Duodenal mucosa (tissue), 2 donors: ENCODE data around the gene RGS14.

Source experiments
- H3K27ac ChIP-seq: one replicate; pipeline ENCODE4 v1.7.0; 2013; ENCODE audit warnings: low read depth, low read length
- H3K27me3 ChIP-seq, 2 donors: one replicate each; pipeline ENCODE4 v1.7.0; 2013; ENCODE audit warnings: low read length in 2 of 2, control low read depth in 1 of 2; ENCODE audit not compliant: insufficient read depth in 2 of 2, control insufficient read depth in 1 of 2
- H3K36me3 ChIP-seq, 2 donors: one replicate each; pipeline ENCODE4 v1.7.0; 2013; ENCODE audit warnings: low read length in 2 of 2, control low read depth in 1 of 2; ENCODE audit not compliant: insufficient read depth in 2 of 2, control insufficient read depth in 1 of 2
- H3K4me1 ChIP-seq, 2 donors: one replicate each; pipeline ENCODE4 v1.7.0; 2013; ENCODE audit warnings: low read length in 2 of 2, control low read depth in 1 of 2; ENCODE audit not compliant: insufficient read depth in 2 of 2, control insufficient read depth in 1 of 2
- H3K4me3 ChIP-seq, 2 donors: one replicate each; pipeline ENCODE4 v1.7.0; 2013; ENCODE audit warnings: low read length in 2 of 2, low read depth in 1 of 2
- H3K9ac ChIP-seq, 2 donors: one replicate each; pipeline ENCODE4 v1.7.0; 2013; ENCODE audit warnings: low read length in 2 of 2, low read depth in 1 of 2
- H3K9me3 ChIP-seq, 2 donors: one replicate each; pipeline ENCODE4 v1.7.0; 2013; ENCODE audit warnings: low read length in 2 of 2, control low read depth in 1 of 2; ENCODE audit not compliant: control insufficient read depth in 1 of 2

The RGS14 gene

GRCh38 chr5:177365845-177366527 is 8.3 kb downstream of the RGS14 start:
- peaks cover 62 to 79% of the 10 kb centered on the region in 2 donors for H3K4me1 ChIP-seq
- peak overlapping the region in 1 of 2 donors; percentile 74 for H3K4me3 ChIP-seq
- no peaks in the 10 kb centered on the region for H3K9me3 ChIP-seq
- peak overlapping the region; percentile 81 for H3K27ac ChIP-seq
- no peaks in the 10 kb centered on the region for H3K27me3 ChIP-seq
- H3K9ac ChIP-seq, result peak overlapping the region; percentile 32 to 71
- peaks cover 0 to 7% of the 10 kb centered on the region in 2 donors for H3K36me3 ChIP-seq

GRCh38 chr5:177366528-177367322 is 9.0 kb downstream of the RGS14 start:
- peaks cover 0 to 7% of the 10 kb centered on the region in 2 donors for H3K36me3 ChIP-seq
- H3K4me1 ChIP-seq, result peaks cover 67 to 78% of the 10 kb centered on the region in 2 donors

DNA sequence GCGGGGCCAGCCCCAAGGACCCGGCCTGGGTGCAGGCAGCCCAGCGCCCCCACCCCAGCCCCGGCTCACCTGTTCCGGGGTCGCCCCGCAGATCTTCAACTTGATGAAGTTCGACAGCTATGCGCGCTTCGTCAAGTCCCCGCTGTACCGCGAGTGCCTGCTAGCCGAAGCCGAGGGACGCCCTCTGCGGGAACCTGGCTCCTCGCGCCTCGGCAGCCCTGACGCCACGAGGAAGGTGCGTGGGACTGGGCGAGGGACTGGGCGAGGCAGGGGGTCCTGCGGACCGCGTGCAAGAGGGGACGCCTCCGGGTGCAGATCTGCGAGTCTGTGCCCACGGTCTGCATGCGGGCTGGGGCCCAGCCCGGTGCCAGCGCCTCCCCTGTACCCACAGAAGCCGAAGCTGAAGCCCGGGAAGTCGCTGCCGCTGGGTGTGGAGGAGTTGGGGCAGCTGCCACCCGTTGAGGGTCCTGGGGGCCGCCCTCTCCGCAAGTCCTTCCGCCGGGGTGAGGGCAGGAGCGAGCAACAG is 9.7 kb downstream of the RGS14 start:
- H3K27ac ChIP-seq, result no peak overlapping the region
- peak overlapping the region in 1 of 2 donors; percentile 71 for H3K9ac ChIP-seq
- peak overlapping the region; percentile 70 to 74 for H3K4me3 ChIP-seq
- peaks cover 67 to 76% of the 10 kb centered on the region in 2 donors for H3K4me1 ChIP-seq
- H3K27me3 ChIP-seq, result no peaks in the 10 kb centered on the region
- H3K36me3 ChIP-seq, result peaks cover 0 to 7% of the 10 kb centered on the region in 2 donors
- no peaks in the 10 kb centered on the region for H3K9me3 ChIP-seq

More at GRCh38 chr5:177366528-177367322, 9.0 kb downstream of the RGS14 start:
- peak overlapping the region; percentile 81 for H3K27ac ChIP-seq
- H3K9ac ChIP-seq, result peak overlapping the region; percentile 71 to 79
- peak overlapping the region; percentile 70 to 74 for H3K4me3 ChIP-seq
- no peaks in the 10 kb centered on the region for H3K27me3 ChIP-seq
- no peaks in the 10 kb centered on the region for H3K9me3 ChIP-seq

DNA sequence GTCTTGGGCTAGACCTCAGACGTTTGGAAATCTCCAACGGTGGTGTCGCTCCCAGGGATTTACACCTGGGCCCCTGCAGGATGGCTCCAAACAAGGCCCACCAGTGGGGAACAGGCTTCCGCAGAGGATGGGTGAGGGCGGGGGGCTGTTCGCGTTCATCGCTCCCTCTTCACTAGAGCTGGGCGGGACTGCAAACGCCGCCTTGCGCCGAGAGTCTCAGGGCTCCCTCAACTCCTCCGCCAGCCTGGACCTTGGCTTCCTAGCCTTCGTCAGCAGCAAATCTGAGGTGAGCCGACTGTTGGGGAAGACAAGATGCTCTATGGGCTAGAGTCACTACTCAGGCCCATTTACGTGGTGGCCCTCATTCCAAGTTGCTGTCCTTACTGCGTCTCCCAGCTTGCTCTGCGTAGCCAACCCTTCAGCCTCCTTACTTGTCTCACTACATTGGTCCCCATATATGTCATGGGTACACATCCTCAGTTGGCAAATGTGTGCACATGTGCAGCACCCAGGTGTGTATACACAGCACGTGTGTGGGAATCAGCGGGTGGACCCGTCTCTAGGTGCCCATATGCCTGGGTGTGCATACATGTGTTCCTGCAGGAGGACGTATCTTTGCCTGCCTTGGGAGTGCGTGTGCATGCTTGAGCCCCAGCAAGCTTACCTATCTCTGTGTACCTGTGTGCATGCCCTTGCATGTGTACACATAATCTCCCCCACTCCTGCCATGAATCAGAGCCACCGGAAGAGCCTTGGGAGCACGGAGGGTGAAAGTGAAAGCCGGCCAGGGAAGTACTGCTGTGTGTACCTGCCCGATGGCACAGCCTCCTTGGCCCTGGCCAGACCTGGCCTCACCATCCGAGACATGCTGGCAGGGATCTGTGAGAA is 10.5 kb downstream of the RGS14 start:
- Histone ChIP-seq H3K4me3 (peak overlapping the region; percentile 70 to 74), H3K27me3 (no peaks in the 10 kb centered on the region), H3K9ac (peak overlapping the region in 1 of 2 donors; percentile 22), H3K27ac (no peak overlapping the region), H3K9me3 (no peaks in the 10 kb centered on the region), H3K36me3 (peaks cover 0 to 11% of the 10 kb centered on the region in 2 donors), H3K4me1 (peaks cover 63 to 70% of the 10 kb centered on the region in 2 donors)

DNA sequence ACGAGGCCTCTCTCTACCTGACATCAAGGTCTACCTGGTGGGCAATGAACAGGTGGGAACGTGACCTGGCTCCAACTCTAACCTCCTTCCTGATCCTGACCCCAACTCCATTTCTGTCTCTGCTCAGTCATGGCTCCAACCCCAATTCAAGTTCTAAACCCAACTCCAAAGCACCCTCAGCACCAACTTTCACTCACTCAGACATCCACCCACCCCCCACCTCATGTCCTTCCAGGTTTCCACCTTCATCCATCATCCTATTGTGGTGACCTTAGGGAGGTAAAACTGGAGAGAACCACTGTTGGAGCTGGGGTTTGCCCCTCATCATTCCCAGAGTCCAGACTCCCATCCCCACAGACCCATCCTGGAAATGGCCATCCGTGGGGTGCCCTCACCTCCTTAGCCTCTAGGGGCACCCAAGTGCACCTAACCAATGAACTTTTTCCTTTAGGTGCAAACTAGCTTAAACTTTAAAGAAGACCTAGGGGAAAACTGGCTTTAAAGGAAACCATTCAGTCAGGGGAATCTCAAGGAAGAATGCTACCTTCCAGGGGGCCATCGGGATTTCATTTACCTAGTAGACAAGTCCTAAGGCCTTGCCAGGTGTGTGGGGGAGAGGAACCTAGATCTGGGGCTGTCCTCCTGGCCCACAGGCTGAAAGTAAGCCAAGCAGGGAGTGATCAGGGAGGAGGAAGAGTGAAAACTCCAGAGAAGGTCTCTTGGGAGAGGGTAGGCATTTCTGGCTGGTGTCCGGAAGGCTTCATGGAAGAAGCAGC is 11.3 kb downstream of the RGS14 start:
- H3K4me1 ChIP-seq, result peaks cover 56 to 62% of the 10 kb centered on the region in 2 donors
- H3K9ac ChIP-seq, result peak overlapping the region; percentile 22 to 37
- no peaks in the 10 kb centered on the region for H3K9me3 ChIP-seq
- H3K36me3 ChIP-seq, result peaks cover 0 to 11% of the 10 kb centered on the region in 2 donors
- H3K27ac ChIP-seq, result no peak overlapping the region
- peak overlapping the region; percentile 35 to 70 for H3K4me3 ChIP-seq
- H3K27me3 ChIP-seq, result no peaks in the 10 kb centered on the region

DNA sequence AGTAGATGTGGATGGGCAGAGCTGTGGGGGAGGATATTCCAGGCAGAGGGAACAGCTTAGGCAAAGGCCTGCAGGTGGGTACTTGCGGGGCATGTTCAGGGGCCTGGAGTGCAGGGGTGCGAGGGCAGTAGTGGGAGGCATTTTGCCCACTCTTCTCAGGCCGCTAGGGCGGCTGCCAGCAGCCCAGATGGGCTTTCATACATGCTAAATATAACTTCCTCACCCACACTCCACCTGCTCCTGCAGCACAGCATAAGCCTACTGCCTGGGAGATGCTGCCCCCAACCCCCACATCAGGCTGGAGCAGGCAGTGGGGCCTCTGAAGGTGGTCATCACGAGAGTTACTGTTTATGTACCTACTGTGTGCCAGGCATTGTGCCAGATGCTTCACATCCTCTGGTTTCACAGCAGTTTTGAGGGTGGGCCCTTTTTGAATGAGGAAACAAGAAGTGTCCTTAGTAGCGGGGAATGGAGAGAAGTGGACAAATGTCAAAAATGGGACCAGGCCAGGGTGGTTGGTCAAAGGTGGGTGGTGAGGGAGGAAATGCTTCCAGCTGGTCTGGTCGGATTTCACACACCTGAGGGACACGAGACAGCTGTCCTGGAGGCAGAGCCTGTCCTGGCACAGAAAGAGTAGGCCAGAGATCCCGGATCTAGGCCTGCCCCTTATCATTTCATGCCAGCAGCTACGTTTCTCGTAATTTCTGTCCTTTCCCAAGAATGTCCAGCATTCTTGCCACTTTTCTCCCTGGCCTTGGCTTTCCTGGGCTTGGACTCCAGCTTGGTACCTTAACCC is 12.1 kb downstream of the RGS14 start:
- Histone ChIP-seq H3K4me3 (no peak overlapping the region), H3K9me3 (no peaks in the 10 kb centered on the region), H3K27ac (no peak overlapping the region), H3K27me3 (no peaks in the 10 kb centered on the region), H3K9ac (peak overlapping the region; percentile 1 to 37), H3K36me3 (peaks cover 0 to 11% of the 10 kb centered on the region in 2 donors), H3K4me1 (peaks cover 48 to 54% of the 10 kb centered on the region in 2 donors)

GRCh38 chr5:177370488-177371119 is 12.9 kb downstream of the RGS14 start:
- Histone ChIP-seq H3K27ac (no peak overlapping the region), H3K36me3 (peaks cover 0 to 11% of the 10 kb centered on the region in 2 donors), H3K27me3 (no peaks in the 10 kb centered on the region), H3K9me3 (no peaks in the 10 kb centered on the region), H3K4me1 (peaks cover 46 to 54% of the 10 kb centered on the region in 2 donors), H3K9ac (peak overlapping the region; percentile 1 to 79), H3K4me3 (peak overlapping the region; percentile 19 to 71)

DNA sequence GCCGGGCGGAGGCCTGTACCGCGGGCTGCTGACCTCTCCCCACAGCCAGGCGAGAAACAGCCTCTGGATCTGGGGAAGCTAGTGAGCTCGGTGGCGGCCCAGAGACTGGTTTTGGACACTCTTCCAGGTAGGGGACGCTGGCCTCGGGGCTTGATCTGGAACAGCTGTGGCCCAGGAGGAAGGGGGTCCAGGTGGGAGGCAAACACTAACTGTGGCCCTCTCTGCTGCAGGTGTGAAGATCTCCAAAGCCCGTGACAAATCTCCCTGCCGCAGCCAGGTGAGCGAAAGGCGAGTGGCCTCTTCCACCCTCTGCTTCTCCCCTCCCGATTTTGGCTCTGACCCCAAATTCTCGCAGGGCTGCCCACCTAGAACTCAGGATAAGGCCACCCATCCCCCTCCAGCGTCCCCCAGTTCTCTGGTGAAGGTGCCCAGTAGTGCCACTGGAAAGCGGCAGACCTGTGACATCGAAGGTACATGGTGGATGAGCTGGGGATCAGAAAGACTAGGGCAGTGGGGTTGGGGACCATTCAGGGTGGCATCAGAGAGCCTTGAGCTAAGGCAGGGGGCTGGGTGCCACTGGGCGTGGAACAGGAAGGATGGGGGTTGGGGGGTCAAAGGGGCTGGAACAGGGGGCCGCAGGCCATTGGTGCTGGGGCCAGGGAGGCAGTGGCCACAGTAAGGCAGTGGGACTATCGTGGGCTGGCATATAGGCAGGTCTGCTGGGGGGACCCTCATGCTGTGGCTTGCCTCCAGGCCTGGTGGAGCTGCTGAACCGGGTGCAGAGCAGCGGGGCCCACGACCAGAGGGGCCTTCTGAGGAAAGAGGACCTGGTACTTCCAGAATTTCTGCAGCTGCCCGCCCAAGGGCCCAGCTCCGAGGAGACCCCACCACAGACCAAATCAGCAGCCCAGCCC is 13.7 kb downstream of the RGS14 start:
- H3K27me3 ChIP-seq, result no peaks in the 10 kb centered on the region
- H3K27ac ChIP-seq, result peak overlapping the region; percentile 54
- H3K9ac ChIP-seq, result peak overlapping the region; percentile 66 to 79

More for the DNA sequence above, 13.7 kb downstream of the RGS14 start:
- peak overlapping the region; percentile 71 to 72 for H3K4me3 ChIP-seq
- H3K9me3 ChIP-seq, result no peaks in the 10 kb centered on the region
- H3K36me3 ChIP-seq, result peaks cover 0 to 11% of the 10 kb centered on the region in 2 donors
- peaks cover 42 to 48% of the 10 kb centered on the region in 2 donors for H3K4me1 ChIP-seq
